ENCODE measurements around the gene EVI2B. TPM values are rescaled to one million over a fixed set of nuclear protein-coding genes. Genes with fewer than 3 reads are reported as not detected.

EVI2B gene
- total RNA-seq, 4 donors from 2014 or later, result 1.2 to 5.0 (median 2.4) TPM

GRCh38 chr17:31295489-31295871 lies 18.4 kb downstream of the EVI2B start:
- WGBS, 2 donors, result 91 to 94% methylated on average over 1 of the region's 1 CpG
- no peak for TF ChIP-seq POLR2A (IDR thresholded peaks at IDR 0.05)
- no peak for TF ChIP-seq CTCF (IDR thresholded peaks at IDR 0.05)
- intact Hi-C loops (cut with DNase I; ENCODE audit: low total_unique reads), result no loop called here
- H3K4me3 ChIP-seq (ENCODE audit: low read depth, poor library complexity, severe bottlenecking), result no peak overlapping the region
- DNase-seq (ENCODE audit: low spot score in 2 of 2), result no peak

- DNase-seq (ENCODE audit: low spot score in 2 of 2), result no peak
- WGBS, 2 donors, result 90 to 94% methylated on average over 3 of the region's 3 CpGs
- no peak overlapping the region for H3K4me3 ChIP-seq (ENCODE audit: low read depth, poor library complexity, severe bottlenecking)
- intact Hi-C loops (cut with DNase I; ENCODE audit: low total_unique reads), result no loop called here
- TF ChIP-seq POLR2A (IDR thresholded peaks at IDR 0.05) (no peak), CTCF (IDR thresholded peaks at IDR 0.05) (no peak)
Measured at GRCh38 chr17:31294820-31295488, 18.9 kb downstream of the EVI2B start.

DNA sequence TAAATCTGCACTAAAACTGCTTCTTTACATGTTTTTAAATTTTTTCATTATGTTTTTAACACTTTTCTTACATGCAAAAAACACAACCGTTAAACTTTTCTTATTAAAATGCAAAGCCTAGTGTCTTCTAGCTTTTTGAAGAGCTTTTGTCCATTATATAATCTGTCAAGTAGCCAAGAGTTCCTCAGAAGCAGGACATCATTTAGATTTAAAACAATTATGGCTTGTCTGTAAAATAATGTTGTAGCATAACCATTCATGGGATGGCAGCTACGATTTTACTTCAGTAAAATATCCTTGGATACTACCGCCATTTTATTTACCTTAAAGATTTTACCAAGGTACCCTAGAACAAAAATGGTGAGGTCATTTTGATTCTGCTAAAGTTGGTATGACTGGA lies 19.6 kb downstream of the EVI2B start:
- no peak for DNase-seq (ENCODE audit: low spot score in 2 of 2)
- 92 to 94% methylated on average over 3 of the region's 3 CpGs for WGBS, 2 donors
- intact Hi-C loops (cut with DNase I; ENCODE audit: low total_unique reads), result no loop called here
- H3K4me3 ChIP-seq (ENCODE audit: low read depth, poor library complexity, severe bottlenecking), result no peak overlapping the region
- TF ChIP-seq CTCF (IDR thresholded peaks at IDR 0.05) (no peak), POLR2A (IDR thresholded peaks at IDR 0.05) (no peak)

DNA sequence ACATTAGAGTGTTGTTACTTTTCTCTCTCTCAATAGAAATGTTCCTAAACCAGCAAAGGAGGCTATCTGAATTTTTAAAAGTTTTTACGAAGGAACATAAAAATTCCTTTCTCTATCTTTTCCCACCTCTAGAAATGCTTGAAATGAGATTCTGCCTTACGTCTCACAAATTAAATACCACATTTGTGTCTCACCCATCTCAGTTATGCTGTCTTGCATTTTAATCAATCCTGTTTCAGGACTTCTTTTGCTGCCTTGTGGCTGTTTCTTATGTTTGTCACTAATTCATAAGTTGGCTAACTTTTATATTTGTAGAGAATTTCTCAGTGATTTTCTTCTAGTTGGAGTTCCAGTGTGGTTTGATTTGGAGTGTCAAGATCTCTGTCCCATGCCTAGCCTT lies 20.3 kb downstream of the EVI2B start:
- DNase-seq (ENCODE audit: low spot score in 2 of 2), result no peak
- TF ChIP-seq POLR2A (IDR thresholded peaks at IDR 0.05) (no peak), CTCF (IDR thresholded peaks at IDR 0.05) (no peak)
- WGBS, 2 donors, result 94 to 96% methylated on average over 2 of the region's 2 CpGs
- intact Hi-C loops (cut with DNase I; ENCODE audit: low total_unique reads), result no loop called here
- H3K4me3 ChIP-seq (ENCODE audit: low read depth, poor library complexity, severe bottlenecking), result no peak overlapping the region

DNA sequence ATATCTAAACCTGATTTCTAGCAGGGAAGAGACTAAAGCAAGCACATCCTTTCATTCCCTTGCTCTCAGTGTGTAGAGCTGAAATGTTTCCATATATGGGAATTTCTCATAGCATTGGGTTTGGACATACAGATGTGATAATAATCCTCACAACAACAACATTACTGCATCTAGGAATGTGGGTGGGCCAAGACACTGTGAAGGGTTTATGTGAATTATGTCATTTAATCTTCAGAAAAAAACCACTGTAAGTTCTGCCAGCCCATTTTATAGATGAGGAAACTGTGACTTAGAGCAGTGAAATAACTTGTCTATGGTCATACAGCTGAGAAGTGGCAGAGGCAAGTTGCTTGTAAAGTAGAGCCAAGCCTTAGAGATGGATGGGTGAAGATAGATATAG lies 22.0 kb downstream of the EVI2B start:
- intact Hi-C loops (cut with DNase I; ENCODE audit: low total_unique reads), result no loop called here

More for the DNA sequence above, 22.0 kb downstream of the EVI2B start:
- H3K4me3 ChIP-seq (ENCODE audit: low read depth, poor library complexity, severe bottlenecking), result no peak overlapping the region
- TF ChIP-seq POLR2A (IDR thresholded peaks at IDR 0.05) (no peak), CTCF (IDR thresholded peaks at IDR 0.05) (no peak)
- DNase-seq (ENCODE audit: low spot score in 2 of 2), result no peak

Data from lower leg skin (tissue), 4 donors.